ENCODE measurements around the gene TPM1.

GRCh38 chr15:63085289-63085688 lies 42.7 kb downstream of the TPM1 start:
- TF ChIP-seq POLR2A (IDR thresholded peaks at IDR 0.05; ENCODE audit: low read depth) (no peak), CTCF (IDR thresholded peaks at IDR 0.05) (no peak)
